ENCODE data around the gene MUSK. TPM values are rescaled to one million over a fixed set of nuclear protein-coding genes. Genes with fewer than 3 reads are reported as not detected.

Gene MUSK
- polyA plus RNA-seq, 2 of the 4 experiments (the other 2 are of a cell fraction): not detected

DNA sequence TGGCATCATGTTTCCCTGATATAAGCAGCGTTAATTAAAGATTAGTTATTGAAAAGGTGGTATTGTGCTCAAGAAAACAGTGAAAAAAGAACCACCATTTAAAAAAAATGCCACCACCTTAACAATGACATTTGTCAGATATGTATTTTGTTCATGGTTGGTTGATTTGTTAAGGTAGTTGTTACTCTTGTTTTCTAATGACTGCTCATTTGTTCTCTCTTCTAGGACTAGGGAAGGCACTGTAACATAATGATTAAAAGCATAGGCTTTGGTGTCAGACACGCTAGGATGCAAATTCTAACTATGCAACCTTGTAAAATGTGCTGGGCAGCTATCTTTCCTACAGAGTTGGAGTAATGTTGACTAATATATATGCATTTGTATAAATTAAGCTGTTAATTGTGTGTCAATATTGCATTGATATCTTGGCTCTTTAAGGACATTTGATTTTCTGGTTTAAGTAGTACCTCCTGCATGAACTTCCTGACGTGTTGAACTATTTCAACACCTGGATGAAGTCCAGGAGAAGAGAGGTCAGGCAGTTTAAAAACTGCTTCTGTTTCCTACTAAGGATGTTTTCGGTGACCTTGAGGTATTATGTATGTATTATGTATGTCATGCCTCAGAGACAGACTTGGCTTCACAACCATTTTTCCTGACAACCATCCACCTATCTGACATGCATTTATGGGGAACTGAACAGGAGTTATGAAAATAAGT lies 77.8 kb downstream of the MUSK start:
- 88% methylated on average over 4 of the region's 4 CpGs for WGBS (ENCODE audit: missing lambda C conversion rate)
- no peak for FAIRE-seq
- ChIA-PET CTCF (no interaction called here), POLR2A (no interaction called here)
- Histone ChIP-seq H3K4me2 (peak overlapping the region; percentile 61), H3K4me1 (peaks cover 45% of the 10 kb centered on the region), H3K4me3 (no peak overlapping the region), H3K27ac (peak overlapping the region; percentile 79 to 85), H3K9me3 (peaks cover 8% of the 10 kb centered on the region; the same call in 2 of the 3 replicates)
- no peak for TF ChIP-seq SMC3 (IDR thresholded peaks at IDR 0.05)
- no peak for TF ChIP-seq HOXB5 (CRISPR knock-in tag; IDR thresholded peaks at IDR 0.05)
- no peak for TF ChIP-seq RAD21 (conservative IDR thresholded peaks at IDR 0.05 in 1 of 2, IDR thresholded peaks at IDR 0.05 in 1 of 2)
- no peak for TF ChIP-seq KDM1A (IDR thresholded peaks at IDR 0.05; ENCODE audit: low read depth)
- TF ChIP-seq HDAC2 (IDR thresholded peaks at IDR 0.05): no peak
- no peak for TF ChIP-seq RNF2 (IDR thresholded peaks at IDR 0.05; ENCODE audit: borderline replicate concordance, low read depth)
- no peak for ATAC-seq
- DNase-seq (ENCODE audit: low read depth in 1 of 2, low spot score in 1 of 2): no peak

DNA sequence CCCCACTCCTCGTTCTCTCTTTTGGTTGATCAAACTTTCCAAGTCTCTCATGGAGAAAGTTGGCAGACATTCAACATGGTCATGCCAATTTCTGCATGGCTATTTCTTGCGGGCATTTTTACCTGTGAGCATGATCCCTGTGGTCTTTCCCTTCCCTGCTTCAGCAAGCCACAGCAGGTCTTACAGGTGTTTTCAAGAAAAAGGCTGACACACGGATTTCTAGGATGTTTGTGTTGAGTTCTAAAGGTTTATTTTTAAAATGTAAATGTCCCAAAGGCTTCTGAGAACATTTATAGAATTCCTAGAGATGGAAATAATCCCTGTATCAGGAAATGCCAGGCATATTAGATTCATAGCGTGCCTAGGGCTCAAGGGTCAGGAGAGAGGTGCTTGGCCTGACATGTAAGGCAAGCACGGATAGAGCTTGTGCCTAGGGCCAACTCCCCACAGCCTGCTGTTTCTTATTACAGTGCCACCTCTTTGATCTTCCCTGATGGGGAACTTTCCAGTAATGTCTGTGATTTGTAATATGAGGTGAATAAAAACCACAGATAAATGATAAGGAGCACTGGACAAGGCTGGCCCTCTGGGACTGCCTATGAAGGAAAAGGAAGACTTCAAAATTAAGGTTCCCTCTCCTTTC lies 79.8 kb downstream of the MUSK start:
- POLR2A ChIA-PET: no interaction called here
- WGBS (ENCODE audit: missing lambda C conversion rate): 53% methylated on average over 5 of the region's 5 CpGs
- TF ChIP-seq FOSB (CRISPR knock-in tag; IDR thresholded peaks at IDR 0.05) (no peak), GATA3 (IDR thresholded peaks at IDR 0.05; ENCODE audit: borderline replicate concordance) (peak; percentile 45), HDAC2 (IDR thresholded peaks at IDR 0.05) (no peak), RARB (CRISPR knock-in tag; IDR thresholded peaks at IDR 0.05) (no peak), ZFP36 (IDR thresholded peaks at IDR 0.05; ENCODE audit: borderline replicate concordance, partially characterized antibody) (no peak), KDM5A (IDR thresholded peaks at IDR 0.05) (no peak), EP300 (IDR thresholded peaks at IDR 0.05) (peak in 1 of 2 experiments; percentile 41; a peak in 1 of 5 replicates), POLR2A (IDR thresholded peaks at IDR 0.05; ENCODE audit: low read length) (no peak), POLR2AphosphoS2 (conservative IDR thresholded peaks at IDR 0.05; ENCODE audit: low read length) (no peak), HOXA7 (CRISPR knock-in tag; IDR thresholded peaks at IDR 0.05) (no peak), CEBPB (IDR thresholded peaks at IDR 0.05) (no peak), PHF8 (IDR thresholded peaks at IDR 0.05; ENCODE audit: borderline replicate concordance, low read depth) (no peak)
- TF ChIP-seq, protein P1, sequence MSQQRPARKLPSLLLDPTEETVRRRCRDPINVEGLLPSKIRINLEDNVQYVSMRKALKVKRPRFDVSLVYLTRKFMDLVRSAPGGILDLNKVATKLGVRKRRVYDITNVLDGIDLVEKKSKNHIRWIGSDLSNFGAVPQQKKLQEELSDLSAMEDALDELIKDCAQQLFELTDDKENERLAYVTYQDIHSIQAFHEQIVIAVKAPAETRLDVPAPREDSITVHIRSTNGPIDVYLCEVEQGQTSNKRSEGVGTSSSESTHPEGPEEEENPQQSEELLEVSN (IDR thresholded peaks at IDR 0.05; ENCODE audit: borderline replicate concordance, low read depth): no peak
- TF ChIP-seq, protein P2, sequence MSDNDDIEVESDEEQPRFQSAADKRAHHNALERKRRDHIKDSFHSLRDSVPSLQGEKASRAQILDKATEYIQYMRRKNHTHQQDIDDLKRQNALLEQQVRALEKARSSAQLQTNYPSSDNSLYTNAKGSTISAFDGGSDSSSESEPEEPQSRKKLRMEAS (IDR thresholded peaks at IDR 0.05): no peak
- Histone ChIP-seq H3K4me1 (peaks cover 53% of the 10 kb centered on the region), H3K9me3 (peaks cover 8% of the 10 kb centered on the region; the same call in 2 of the 3 replicates), H3K4me2 (peak overlapping the region; percentile 13; the same call in 1 of the 3 replicates), H3K4me3 (no peak overlapping the region), H3K27ac (peak overlapping the region; percentile 36 to 85)
- FAIRE-seq (no peak), ATAC-seq (no peak), DNase-seq (ENCODE audit: low read depth in 1 of 2, low spot score in 1 of 2) (peak in 1 of 2 experiments; percentile 20)
- CTCF ChIA-PET: no interaction called here

DNA sequence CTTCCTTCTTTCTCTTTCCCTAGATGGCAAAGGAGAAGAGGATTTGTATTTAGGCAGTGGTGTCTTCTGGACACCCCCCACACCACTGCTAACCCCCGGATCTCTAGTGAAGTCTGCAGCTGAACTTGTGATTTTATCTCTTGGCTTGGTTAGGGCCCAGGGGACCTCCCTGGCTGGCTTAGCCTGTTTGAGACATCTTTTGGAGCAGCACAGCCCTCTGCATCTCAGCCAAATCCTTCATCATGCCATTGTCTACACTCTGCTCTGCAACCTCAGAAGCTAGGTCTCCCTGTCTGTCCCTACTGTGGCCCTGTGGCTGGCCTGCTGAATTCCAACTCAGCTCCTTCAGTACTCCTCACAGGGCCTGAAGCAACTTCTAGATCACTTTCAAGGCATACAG lies 81.7 kb downstream of the MUSK start:
- no peak overlapping the region for H3K4me3 ChIP-seq
- ChIA-PET POLR2A (interaction anchor here (0.8 kb wide), 1 partner anchor 112 kb away, joined by 3 read pairs; no protein-coding TSS in a partner anchor), CTCF (no interaction called here)
- H3K9me3 ChIP-seq: peaks cover 8% of the 10 kb centered on the region; the same call in 2 of the 3 replicates
- FAIRE-seq: no peak
- peaks cover 51% of the 10 kb centered on the region for H3K4me1 ChIP-seq
- no peak for DNase-seq (ENCODE audit: low read depth in 1 of 2, low spot score in 1 of 2)
- peak overlapping the region; percentile 27 to 85; a peak in 5 of 6 replicates for H3K27ac ChIP-seq
- no peak for ATAC-seq
- WGBS (ENCODE audit: missing lambda C conversion rate): 94% methylated on average over 1 of the region's 1 CpG
- H3K4me2 ChIP-seq: no peak overlapping the region
- TF ChIP-seq RARB (CRISPR knock-in tag; IDR thresholded peaks at IDR 0.05): no peak
- TF ChIP-seq EHMT2 (IDR thresholded peaks at IDR 0.05; ENCODE audit: low read depth): no peak
- no peak for TF ChIP-seq MYC (IDR thresholded peaks at IDR 0.05; ENCODE audit: borderline replicate concordance, low read length)
- TF ChIP-seq, protein P1 (IDR thresholded peaks at IDR 0.05; ENCODE audit: borderline replicate concordance, low read depth): no peak
- TF ChIP-seq, protein P3, sequence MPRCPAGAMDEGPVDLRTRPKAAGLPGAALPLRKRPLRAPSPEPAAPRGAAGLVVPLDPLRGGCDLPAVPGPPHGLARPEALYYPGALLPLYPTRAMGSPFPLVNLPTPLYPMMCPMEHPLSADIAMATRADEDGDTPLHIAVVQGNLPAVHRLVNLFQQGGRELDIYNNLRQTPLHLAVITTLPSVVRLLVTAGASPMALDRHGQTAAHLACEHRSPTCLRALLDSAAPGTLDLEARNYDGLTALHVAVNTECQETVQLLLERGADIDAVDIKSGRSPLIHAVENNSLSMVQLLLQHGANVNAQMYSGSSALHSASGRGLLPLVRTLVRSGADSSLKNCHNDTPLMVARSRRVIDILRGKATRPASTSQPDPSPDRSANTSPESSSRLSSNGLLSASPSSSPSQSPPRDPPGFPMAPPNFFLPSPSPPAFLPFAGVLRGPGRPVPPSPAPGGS (IDR thresholded peaks at IDR 0.05): no peak
- no peak for TF ChIP-seq NFE2L2 (conservative IDR thresholded peaks at IDR 0.05; ENCODE audit: low read length)
- no peak for TF ChIP-seq HEYL (CRISPR knock-in tag; IDR thresholded peaks at IDR 0.05)
- no peak for TF ChIP-seq POLR2AphosphoS2 (conservative IDR thresholded peaks at IDR 0.05; ENCODE audit: low read length)
- TF ChIP-seq CBX2 (IDR thresholded peaks at IDR 0.05; ENCODE audit: borderline replicate concordance, low read depth): no peak
- TF ChIP-seq, protein P4, sequence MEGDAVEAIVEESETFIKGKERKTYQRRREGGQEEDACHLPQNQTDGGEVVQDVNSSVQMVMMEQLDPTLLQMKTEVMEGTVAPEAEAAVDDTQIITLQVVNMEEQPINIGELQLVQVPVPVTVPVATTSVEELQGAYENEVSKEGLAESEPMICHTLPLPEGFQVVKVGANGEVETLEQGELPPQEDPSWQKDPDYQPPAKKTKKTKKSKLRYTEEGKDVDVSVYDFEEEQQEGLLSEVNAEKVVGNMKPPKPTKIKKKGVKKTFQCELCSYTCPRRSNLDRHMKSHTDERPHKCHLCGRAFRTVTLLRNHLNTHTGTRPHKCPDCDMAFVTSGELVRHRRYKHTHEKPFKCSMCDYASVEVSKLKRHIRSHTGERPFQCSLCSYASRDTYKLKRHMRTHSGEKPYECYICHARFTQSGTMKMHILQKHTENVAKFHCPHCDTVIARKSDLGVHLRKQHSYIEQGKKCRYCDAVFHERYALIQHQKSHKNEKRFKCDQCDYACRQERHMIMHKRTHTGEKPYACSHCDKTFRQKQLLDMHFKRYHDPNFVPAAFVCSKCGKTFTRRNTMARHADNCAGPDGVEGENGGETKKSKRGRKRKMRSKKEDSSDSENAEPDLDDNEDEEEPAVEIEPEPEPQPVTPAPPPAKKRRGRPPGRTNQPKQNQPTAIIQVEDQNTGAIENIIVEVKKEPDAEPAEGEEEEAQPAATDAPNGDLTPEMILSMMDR (IDR thresholded peaks at IDR 0.05): no peak
- TF ChIP-seq POLR2A (IDR thresholded peaks at IDR 0.05; ENCODE audit: low read length): no peak
- TF ChIP-seq NPAS2 (CRISPR knock-in tag; IDR thresholded peaks at IDR 0.05; ENCODE audit: borderline replicate concordance): no peak
- TF ChIP-seq RFX5 (IDR thresholded peaks at IDR 0.05): no peak
- TF ChIP-seq CBX8 (IDR thresholded peaks at IDR 0.05): no peak
- no peak for TF ChIP-seq SREBF2 (IDR thresholded peaks at IDR 0.05)
